Gastrocnemius medialis (tissue), 4 donors: ENCODE measurements around the gene INPP4B.

Experiments
- POLR2A ChIP-seq, 2 donors: fragments of 450-650 bp; IDR thresholded peaks; one replicate each; pipeline ENCODE4 v1.6.1; 2017; ENCODE audit warnings: antibody characterized with exemption in 2 of 2, mild to moderate bottlenecking in 2 of 2, moderate library complexity in 2 of 2
- TF ChIP-seq, protein P1 (sequence below), 5 experiments: fragments of 450-650 bp in 3 of 5; fragments of 200-600 bp in 2 of 5; sonication (generic) in 2 of 5; IDR thresholded peaks in 4 of 5; conservative IDR thresholded peaks in 1 of 5; 1 replicate in 4 of 5; 2 replicates in 1 of 5; pipeline ENCODE4 v1.5.1; 2016 to 2019; ENCODE audit warnings: antibody characterized with exemption in 5 of 5, mild to moderate bottlenecking in 3 of 5, moderate library complexity in 3 of 5

- no peak for TF ChIP-seq POLR2A (IDR thresholded peaks at IDR 0.05)
- TF ChIP-seq, protein P1, sequence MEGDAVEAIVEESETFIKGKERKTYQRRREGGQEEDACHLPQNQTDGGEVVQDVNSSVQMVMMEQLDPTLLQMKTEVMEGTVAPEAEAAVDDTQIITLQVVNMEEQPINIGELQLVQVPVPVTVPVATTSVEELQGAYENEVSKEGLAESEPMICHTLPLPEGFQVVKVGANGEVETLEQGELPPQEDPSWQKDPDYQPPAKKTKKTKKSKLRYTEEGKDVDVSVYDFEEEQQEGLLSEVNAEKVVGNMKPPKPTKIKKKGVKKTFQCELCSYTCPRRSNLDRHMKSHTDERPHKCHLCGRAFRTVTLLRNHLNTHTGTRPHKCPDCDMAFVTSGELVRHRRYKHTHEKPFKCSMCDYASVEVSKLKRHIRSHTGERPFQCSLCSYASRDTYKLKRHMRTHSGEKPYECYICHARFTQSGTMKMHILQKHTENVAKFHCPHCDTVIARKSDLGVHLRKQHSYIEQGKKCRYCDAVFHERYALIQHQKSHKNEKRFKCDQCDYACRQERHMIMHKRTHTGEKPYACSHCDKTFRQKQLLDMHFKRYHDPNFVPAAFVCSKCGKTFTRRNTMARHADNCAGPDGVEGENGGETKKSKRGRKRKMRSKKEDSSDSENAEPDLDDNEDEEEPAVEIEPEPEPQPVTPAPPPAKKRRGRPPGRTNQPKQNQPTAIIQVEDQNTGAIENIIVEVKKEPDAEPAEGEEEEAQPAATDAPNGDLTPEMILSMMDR (IDR thresholded peaks at IDR 0.05 in 4 of 5, conservative IDR thresholded peaks at IDR 0.05 in 1 of 5), result no peak
Observed at GRCh38 chr4:142354794-142355420, 491.2 kb downstream of the INPP4B start.
